ENCODE results near the gene SEC63. TPM values are rescaled to one million over a fixed set of nuclear protein-coding genes. Genes with fewer than 3 reads are reported as not detected.
"Not testable (repeated sequence)": the region's sequence is repeated elsewhere in the genome, so short reads cannot be mapped to it uniquely, and the experiment has no call there.

SEC63 gene, protein sequence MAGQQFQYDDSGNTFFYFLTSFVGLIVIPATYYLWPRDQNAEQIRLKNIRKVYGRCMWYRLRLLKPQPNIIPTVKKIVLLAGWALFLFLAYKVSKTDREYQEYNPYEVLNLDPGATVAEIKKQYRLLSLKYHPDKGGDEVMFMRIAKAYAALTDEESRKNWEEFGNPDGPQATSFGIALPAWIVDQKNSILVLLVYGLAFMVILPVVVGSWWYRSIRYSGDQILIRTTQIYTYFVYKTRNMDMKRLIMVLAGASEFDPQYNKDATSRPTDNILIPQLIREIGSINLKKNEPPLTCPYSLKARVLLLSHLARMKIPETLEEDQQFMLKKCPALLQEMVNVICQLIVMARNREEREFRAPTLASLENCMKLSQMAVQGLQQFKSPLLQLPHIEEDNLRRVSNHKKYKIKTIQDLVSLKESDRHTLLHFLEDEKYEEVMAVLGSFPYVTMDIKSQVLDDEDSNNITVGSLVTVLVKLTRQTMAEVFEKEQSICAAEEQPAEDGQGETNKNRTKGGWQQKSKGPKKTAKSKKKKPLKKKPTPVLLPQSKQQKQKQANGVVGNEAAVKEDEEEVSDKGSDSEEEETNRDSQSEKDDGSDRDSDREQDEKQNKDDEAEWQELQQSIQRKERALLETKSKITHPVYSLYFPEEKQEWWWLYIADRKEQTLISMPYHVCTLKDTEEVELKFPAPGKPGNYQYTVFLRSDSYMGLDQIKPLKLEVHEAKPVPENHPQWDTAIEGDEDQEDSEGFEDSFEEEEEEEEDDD
- total RNA-seq (10 to 100 TPM; 33.9 to 57.6 TPM), polyA plus RNA-seq (ENCODE audit: insufficient read length in 2 of 2) (10 to 100 TPM; 79.5 to 85.0 TPM)
- long read RNA-seq, donor 1, full-length matches to known transcripts: 9 of 9 reads
- long read RNA-seq, donor 1, partial matches to known transcripts: 0 of 9 reads
- long read RNA-seq, donor 1, other reads (novel, unspliced or antisense): 0 of 9 reads
- long read RNA-seq, donor 2, partial matches to known transcripts: 5 of 7 reads
- long read RNA-seq, donor 2, other reads (novel, unspliced or antisense): 0 of 7 reads
- long read RNA-seq, donor 3, partial matches to known transcripts: 14 of 14 reads
- long read RNA-seq, donor 3, other reads (novel, unspliced or antisense): 0 of 14 reads
- long read RNA-seq, donor 4, transcript SEC63-204 (3 exons, 2,025 nt): major isoform, 7 of 13 reads
- long read RNA-seq, donor 4, partial matches to known transcripts: 5 of 13 reads
- long read RNA-seq, donor 4, other reads (novel, unspliced or antisense): 0 of 13 reads

DNA sequence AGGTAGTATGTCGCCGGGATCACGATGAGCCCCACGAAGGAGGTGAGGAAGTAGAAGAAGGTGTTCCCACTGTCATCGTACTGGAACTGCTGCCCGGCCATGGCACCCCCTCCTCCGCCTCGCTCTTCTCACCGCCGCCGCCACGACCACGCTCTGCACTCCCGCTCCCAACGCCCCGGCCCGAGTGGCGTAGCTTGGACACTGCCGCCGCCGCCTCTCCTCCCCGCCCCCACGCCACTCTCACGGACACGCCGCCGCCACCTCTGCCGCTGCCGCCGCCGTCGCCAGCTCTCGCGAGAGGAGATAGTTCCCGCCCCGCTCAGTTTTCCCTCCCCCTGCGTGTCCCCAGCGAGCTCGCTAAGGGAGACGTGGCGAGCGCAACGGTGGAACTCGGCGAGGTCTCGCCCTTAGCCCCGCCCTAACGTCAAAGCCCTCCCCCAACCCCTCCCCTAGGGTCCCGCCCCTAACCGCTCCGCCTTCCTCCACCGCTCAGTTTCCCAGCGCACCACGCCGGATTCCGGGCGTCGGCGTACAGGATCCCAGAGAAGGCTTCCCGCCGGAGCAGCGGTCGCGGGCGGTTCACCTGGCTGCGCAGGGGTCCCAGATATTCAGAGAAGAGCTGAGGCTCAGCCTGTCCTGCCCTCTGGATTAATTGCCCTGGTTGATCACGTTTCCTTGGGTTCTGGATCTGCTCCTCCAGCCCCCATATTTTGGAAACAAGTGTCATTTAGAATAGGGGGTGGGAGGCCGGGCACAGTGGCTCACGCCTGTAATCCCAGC, at the start of gene SEC63:
TSS of gene SEC63 (minus strand) at position 300 of the 780 bp plus-strand sequence. CDS start at position 101, 199 bp downstream.
- Histone ChIP-seq H3K4me3 (ENCODE audit: low read depth, low read length) (peak within 1 kb of the TSS; percentile 85), H3K27ac (ENCODE audit: low read depth, low read length) (peak within 1 kb of the TSS; percentile 88), H3K4me1 (ENCODE audit: control insufficient read depth, insufficient read depth, low read length) (peaks cover 17% of the 10 kb centered on the region), H3K27me3 (ENCODE audit: control insufficient read depth, insufficient read depth, low read length) (no peaks in the 10 kb centered on the region), H3K36me3 (ENCODE audit: control insufficient read depth, insufficient read depth, low read length) (no peaks in the 10 kb centered on the region), H3K9me3 (ENCODE audit: control insufficient read depth, insufficient read depth, low read length) (no peaks in the 10 kb centered on the region)
- WGBS (ENCODE audit: insufficient coverage): under 1% methylated on average over 60 of the region's 69 CpGs
- peak; percentile 80 to 99 (median 92) for DNase-seq (ENCODE audit: low read depth in 4 of 6, low spot score in 6 of 6)

DNA sequence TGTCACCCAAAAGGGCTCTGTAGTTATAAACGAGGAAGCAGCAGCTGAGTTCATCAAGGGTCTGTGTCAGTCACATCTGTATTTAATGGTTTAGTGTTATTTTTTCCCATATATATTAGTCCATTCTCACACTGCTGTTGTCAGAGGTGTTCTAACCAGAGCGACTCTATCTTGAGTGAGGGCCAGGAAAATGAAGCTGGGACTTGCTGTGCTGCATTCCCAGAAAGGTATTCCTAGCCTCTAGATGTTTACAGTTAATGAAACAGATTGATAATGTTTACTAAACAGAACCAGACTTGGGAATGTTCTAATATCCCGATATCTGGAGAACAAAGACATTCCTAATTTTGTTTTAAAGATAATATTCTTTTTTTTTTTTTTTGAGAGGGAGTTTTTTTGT, 48.0 kb upstream of the SEC63 start:
- H3K4me1 ChIP-seq (ENCODE audit: control insufficient read depth, insufficient read depth, low read length): no peaks in the 10 kb centered on the region
- H3K9me3 ChIP-seq (ENCODE audit: control insufficient read depth, insufficient read depth, low read length): no peaks in the 10 kb centered on the region
- no peak for DNase-seq (ENCODE audit: low read depth in 4 of 6, low spot score in 6 of 6)
- no peaks in the 10 kb centered on the region for H3K36me3 ChIP-seq (ENCODE audit: control insufficient read depth, insufficient read depth, low read length)
- H3K27me3 ChIP-seq (ENCODE audit: control insufficient read depth, insufficient read depth, low read length): no peaks in the 10 kb centered on the region
- no CpG with 5 or more reads among the region's 3 CpGs for WGBS (ENCODE audit: insufficient coverage)
- H3K4me3 ChIP-seq (ENCODE audit: low read depth, low read length): no peak overlapping the region
- no peak overlapping the region for H3K27ac ChIP-seq (ENCODE audit: low read depth, low read length)

DNA sequence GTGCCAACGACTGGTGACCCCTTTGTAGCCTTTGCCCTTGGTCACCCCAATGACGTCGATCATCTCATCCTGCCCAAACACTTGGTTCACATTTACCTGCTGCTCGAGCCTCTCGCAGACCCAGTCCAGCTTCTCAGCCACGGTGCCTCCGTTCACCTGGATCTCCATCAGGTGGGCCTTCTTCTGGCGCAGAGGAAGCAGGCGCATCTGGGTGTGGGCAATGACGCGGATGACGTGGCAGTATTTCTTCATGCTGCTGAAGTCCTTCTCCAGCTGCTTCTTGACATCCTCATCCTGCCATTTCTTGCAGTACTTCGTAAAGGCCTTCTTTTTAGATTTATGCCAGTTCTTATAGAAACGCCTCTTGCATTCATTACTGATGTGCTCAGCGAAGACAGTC, 46.9 kb upstream of the SEC63 start:
- no peak overlapping the region for H3K4me3 ChIP-seq (ENCODE audit: low read depth, low read length)
- no peak for DNase-seq (ENCODE audit: low read depth in 4 of 6, low spot score in 6 of 6)
- H3K4me1 ChIP-seq (ENCODE audit: control insufficient read depth, insufficient read depth, low read length): no peaks in the 10 kb centered on the region
- no peak overlapping the region for H3K27ac ChIP-seq (ENCODE audit: low read depth, low read length)
- H3K27me3 ChIP-seq (ENCODE audit: control insufficient read depth, insufficient read depth, low read length): no peaks in the 10 kb centered on the region
- H3K9me3 ChIP-seq (ENCODE audit: control insufficient read depth, insufficient read depth, low read length): no peaks in the 10 kb centered on the region
- no peaks in the 10 kb centered on the region for H3K36me3 ChIP-seq (ENCODE audit: control insufficient read depth, insufficient read depth, low read length)
- 97% methylated on average over 15 of the region's 15 CpGs for whole genome bisulfite sequencing (ENCODE audit: insufficient coverage)

DNA sequence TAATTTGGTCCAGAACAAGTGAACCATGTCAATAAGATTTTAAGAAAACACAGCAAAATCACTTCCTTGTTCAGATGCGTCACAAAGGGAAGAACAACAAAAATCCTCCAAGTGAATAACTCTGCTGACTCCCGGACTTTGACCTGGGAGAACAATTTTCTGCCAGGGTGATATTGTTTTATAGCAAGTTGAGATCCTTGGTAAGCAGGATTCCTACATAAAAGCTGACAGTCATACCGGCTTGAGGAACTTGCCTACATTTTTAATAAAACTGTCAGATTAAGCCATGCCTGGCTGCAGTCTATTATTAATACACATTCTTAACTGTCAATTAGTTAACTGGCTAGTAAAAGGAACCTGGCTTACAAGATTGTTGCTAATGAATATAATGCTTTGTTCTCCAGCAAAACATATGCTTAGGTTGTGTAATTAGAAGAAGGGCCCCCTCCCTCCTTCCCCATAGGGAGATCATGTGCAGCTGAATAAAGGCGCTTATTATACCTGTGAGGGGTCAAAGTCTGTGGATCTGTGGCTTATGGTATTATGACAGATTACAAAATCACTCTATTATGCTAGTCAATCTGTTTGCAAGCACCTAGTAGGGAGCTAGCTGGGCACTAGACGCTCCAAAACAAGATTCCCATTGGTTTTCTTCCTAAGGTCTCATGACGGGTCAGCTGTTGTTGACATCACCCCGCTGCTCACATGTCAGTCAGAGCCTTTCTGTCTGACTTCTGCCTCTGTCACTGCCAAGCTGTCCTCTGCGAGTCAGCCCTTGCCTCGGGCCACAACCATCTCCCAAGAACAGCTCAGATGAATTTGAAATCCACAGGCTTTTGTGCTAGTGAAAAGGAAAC, 44.6 kb upstream of the SEC63 start:
- Histone ChIP-seq H3K4me1 (ENCODE audit: control insufficient read depth, insufficient read depth, low read length) (no peaks in the 10 kb centered on the region), H3K9me3 (ENCODE audit: control insufficient read depth, insufficient read depth, low read length) (no peaks in the 10 kb centered on the region), H3K36me3 (ENCODE audit: control insufficient read depth, insufficient read depth, low read length) (no peaks in the 10 kb centered on the region), H3K4me3 (ENCODE audit: low read depth, low read length) (no peak overlapping the region), H3K27me3 (ENCODE audit: control insufficient read depth, insufficient read depth, low read length) (no peaks in the 10 kb centered on the region), H3K27ac (ENCODE audit: low read depth, low read length) (no peak overlapping the region)
- peak in 2 of 6 donors; percentile 50 to 69 for DNase-seq (ENCODE audit: low read depth in 4 of 6, low spot score in 6 of 6)
- 27% methylated on average over 5 of the region's 9 CpGs for WGBS (ENCODE audit: insufficient coverage)

DNA sequence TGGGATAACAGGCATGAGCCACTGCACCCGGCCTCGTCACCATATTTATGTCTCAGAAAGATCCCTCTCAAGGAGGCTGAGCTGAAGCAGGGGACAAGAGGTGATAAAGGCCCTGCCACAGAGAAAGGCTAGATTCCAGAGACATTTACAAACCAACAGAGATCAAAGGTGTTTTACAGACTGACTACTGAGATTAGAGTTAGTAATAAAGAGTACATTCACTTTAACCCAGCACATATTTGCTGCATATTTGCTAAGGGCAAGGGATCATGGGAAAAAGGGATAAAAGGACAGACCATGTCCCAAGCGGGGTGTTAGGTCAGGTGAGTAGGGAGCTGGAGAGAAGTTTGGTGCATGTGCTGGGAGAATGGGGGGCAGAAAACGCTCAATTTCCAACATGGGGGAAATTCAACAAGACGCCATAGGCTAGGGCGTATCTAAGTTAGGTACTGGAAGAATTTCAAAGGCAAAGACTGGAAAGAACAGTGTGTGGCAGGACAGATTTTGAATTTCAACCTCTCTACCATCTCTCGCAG, 43.8 kb upstream of the SEC63 start:
- no peaks in the 10 kb centered on the region for H3K9me3 ChIP-seq (ENCODE audit: control insufficient read depth, insufficient read depth, low read length)
- no peak for DNase-seq (ENCODE audit: low read depth in 4 of 6, low spot score in 6 of 6)
- WGBS (ENCODE audit: insufficient coverage): 90% methylated on average over 4 of the region's 7 CpGs
- H3K27ac ChIP-seq (ENCODE audit: low read depth, low read length): no peak overlapping the region
- H3K4me3 ChIP-seq (ENCODE audit: low read depth, low read length): no peak overlapping the region
- H3K4me1 ChIP-seq (ENCODE audit: control insufficient read depth, insufficient read depth, low read length): no peaks in the 10 kb centered on the region
- H3K36me3 ChIP-seq (ENCODE audit: control insufficient read depth, insufficient read depth, low read length): no peaks in the 10 kb centered on the region
- no peaks in the 10 kb centered on the region for H3K27me3 ChIP-seq (ENCODE audit: control insufficient read depth, insufficient read depth, low read length)

DNA sequence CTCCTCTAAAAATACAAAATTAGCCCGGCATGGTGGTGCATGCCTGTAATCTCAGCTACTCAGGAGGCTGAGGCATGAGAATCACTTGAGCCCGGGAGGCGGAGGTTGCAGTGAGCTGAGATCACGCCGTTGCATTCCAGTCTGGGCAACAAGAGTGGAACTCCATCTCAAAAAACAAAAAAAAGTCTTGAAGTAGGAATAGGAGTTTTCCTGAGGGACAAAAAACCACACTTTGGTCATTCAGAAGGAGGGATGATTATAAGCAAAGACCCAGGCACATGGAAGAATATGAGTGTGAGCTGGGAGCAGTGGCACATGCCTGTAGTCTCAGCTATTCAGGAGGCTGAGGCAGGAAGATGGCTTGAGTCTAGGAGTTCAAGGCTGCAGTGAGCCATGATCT, 42.3 kb upstream of the SEC63 start:
- DNase-seq (ENCODE audit: low read depth in 4 of 6, low spot score in 6 of 6); H3K27ac ChIP-seq (ENCODE audit: low read depth, low read length); H3K4me1 ChIP-seq (ENCODE audit: control insufficient read depth, insufficient read depth, low read length); H3K4me3 ChIP-seq (ENCODE audit: low read depth, low read length); H3K36me3 ChIP-seq (ENCODE audit: control insufficient read depth, insufficient read depth, low read length); H3K27me3 ChIP-seq (ENCODE audit: control insufficient read depth, insufficient read depth, low read length); H3K9me3 ChIP-seq (ENCODE audit: control insufficient read depth, insufficient read depth, low read length): not testable (repeated sequence)
- 98% methylated on average over 5 of the region's 5 CpGs for WGBS (ENCODE audit: insufficient coverage)

DNA sequence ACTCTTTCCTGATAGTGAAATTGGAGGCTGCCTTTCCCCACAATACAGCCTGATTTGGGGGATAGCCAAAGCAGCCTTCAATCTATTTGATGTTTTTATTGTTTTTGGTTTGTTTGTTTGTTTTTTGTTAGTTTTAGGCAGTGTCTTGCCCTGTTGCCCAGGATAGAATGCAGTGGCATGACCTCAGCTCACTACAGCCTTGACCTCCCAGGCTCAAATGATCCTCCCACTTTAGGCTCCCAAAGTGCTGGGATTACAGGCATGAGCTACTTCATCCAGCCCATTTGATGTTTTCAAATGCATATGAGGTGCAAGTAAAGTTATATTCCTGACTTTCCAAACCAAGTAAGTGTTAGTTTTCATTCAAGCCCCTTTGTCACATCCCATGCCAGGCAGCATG, 41.3 kb upstream of the SEC63 start:
- DNase-seq (ENCODE audit: low read depth in 4 of 6, low spot score in 6 of 6): no peak
- H3K9me3 ChIP-seq (ENCODE audit: control insufficient read depth, insufficient read depth, low read length): no peaks in the 10 kb centered on the region
- no peaks in the 10 kb centered on the region for H3K36me3 ChIP-seq (ENCODE audit: control insufficient read depth, insufficient read depth, low read length)
- H3K4me1 ChIP-seq (ENCODE audit: control insufficient read depth, insufficient read depth, low read length): no peaks in the 10 kb centered on the region
- no peaks in the 10 kb centered on the region for H3K27me3 ChIP-seq (ENCODE audit: control insufficient read depth, insufficient read depth, low read length)
- no peak overlapping the region for H3K27ac ChIP-seq (ENCODE audit: low read depth, low read length)
- no peak overlapping the region for H3K4me3 ChIP-seq (ENCODE audit: low read depth, low read length)

DNA sequence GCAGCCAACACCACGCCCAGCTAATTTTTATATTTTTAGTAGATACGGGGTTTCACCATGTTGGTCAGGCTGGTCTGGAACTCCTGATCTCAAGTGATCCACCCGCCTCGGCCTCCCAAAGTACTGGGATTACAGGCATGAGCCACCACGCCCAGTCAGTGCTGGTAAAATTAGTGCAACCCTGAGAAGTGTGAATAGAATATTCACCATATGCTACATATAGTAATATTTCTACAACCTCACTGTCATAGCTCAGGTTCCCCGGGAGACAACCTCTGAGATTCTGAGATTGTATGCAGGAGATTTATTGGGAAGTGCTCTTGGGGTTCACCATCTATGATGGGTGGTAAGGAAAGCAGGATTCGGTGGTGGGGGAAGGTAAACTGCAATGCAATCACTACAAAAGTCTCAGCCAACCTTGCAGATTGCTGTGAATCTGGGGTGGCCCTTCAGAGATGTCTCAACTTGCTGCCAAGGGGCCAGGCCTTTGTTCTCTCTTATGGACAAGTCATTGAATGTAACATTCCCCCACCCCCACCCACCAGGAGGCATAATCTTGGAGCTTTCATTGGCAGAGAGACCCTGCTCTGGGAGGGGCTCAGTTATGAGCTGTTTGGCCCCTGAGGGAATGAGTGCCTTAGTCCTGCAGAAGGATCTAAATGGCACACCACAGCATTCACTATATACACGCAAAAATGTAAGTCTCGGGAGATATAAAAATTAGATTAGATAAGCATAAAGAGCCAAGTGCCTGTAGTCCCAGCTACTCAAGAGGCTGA, 34.0 kb upstream of the SEC63 start:
- WGBS (ENCODE audit: insufficient coverage): 79% methylated on average over 3 of the region's 9 CpGs
- DNase-seq (ENCODE audit: low read depth in 4 of 6, low spot score in 6 of 6): no peak
- Histone ChIP-seq H3K4me3 (ENCODE audit: low read depth, low read length) (no peak overlapping the region), H3K4me1 (ENCODE audit: control insufficient read depth, insufficient read depth, low read length) (no peaks in the 10 kb centered on the region), H3K36me3 (ENCODE audit: control insufficient read depth, insufficient read depth, low read length) (no peaks in the 10 kb centered on the region), H3K27me3 (ENCODE audit: control insufficient read depth, insufficient read depth, low read length) (no peaks in the 10 kb centered on the region), H3K27ac (ENCODE audit: low read depth, low read length) (no peak overlapping the region), H3K9me3 (ENCODE audit: control insufficient read depth, insufficient read depth, low read length) (no peaks in the 10 kb centered on the region)

Measured in spinal cord (tissue), 10 donors.